GM19240 (cell line): Measurements from ENCODE around the gene CFAP92.
"Not testable (repeated sequence)": the region's sequence is repeated elsewhere in the genome, so short reads cannot be mapped to it uniquely, and the experiment has no call there.

ENCODE experiments used
- DNase-seq: peaks from one replicate; pipeline ENCODE4 v3.0.0; 2011; ENCODE audit warnings: low spot score; ENCODE audit not compliant: insufficient read length

The CFAP92 gene

GRCh38 chr3:128902426-128902825 lies 91.5 kb downstream of the CFAP92 start:
- DNase-seq, result no peak

GRCh38 chr3:128895843-128896697 lies 97.8 kb downstream of the CFAP92 start:
- DNase-seq, result no peak

- DNase-seq, result no peak
These were observed 104.6 kb downstream of the CFAP92 start for GRCh38 chr3:128889139-128889894.

GRCh38 chr3:128884992-128885391 lies 108.9 kb downstream of the CFAP92 start:
- no peak for DNase-seq

- DNase-seq, result no peak
These were observed 111.2 kb downstream of the CFAP92 start for GRCh38 chr3:128882719-128883118.

- DNase-seq, result no peak
These were observed 112.3 kb downstream of the CFAP92 start for GRCh38 chr3:128881576-128881975.

- DNase-seq, result not testable (repeated sequence)
These were observed 113.4 kb downstream of the CFAP92 start for GRCh38 chr3:128880455-128880854.

- no peak for DNase-seq
These were observed 113.9 kb downstream of the CFAP92 start for GRCh38 chr3:128879991-128880390.

GRCh38 chr3:128879125-128879969 lies 114.5 kb downstream of the CFAP92 start, which contains the start of gene ACAD9:
Gene ACAD9, plus strand, starts transcription at chr3:128879620. Its CDS starts 72 bp downstream, at chr3:128879692.
- DNase-seq, result peak; percentile 98

- no peak for DNase-seq
These were observed 115.2 kb downstream of the CFAP92 start for GRCh38 chr3:128878556-128879124.

GRCh38 chr3:128878011-128878457 lies 115.8 kb downstream of the CFAP92 start:
- no peak for DNase-seq

- DNase-seq, result no peak
These were observed 118.2 kb downstream of the CFAP92 start for GRCh38 chr3:128875556-128876120.

- DNase-seq, result no peak
These were observed 119.2 kb downstream of the CFAP92 start for GRCh38 chr3:128874481-128875180.

GRCh38 chr3:128873244-128874022 lies 120.4 kb downstream of the CFAP92 start:
- DNase-seq, result no peak

- no peak for DNase-seq
These were observed 121.1 kb downstream of the CFAP92 start for GRCh38 chr3:128872744-128873143.

GRCh38 chr3:128872282-128872681 lies 121.6 kb downstream of the CFAP92 start:
- DNase-seq, result no peak

GRCh38 chr3:128870347-128870746 lies 123.5 kb downstream of the CFAP92 start:
- no peak for DNase-seq

- no peak for DNase-seq
These were observed 126.4 kb downstream of the CFAP92 start for GRCh38 chr3:128867200-128868125.
